Mesendoderm (in vitro differentiated cells): ENCODE results near the gene CABLES2.

Experiments
- DNase-seq: peaks from one replicate; pipeline ENCODE4 v3.0.0; 2013
- H2AK5ac ChIP-seq: 2 replicates; pipeline ENCODE4 v1.6.1; 2013; ENCODE audit warnings: low read length, inconsistent platforms
- H2BK120ac ChIP-seq: 2 replicates; pipeline ENCODE4 v1.6.1; 2013; ENCODE audit warnings: low read depth, mild to moderate bottlenecking, low read length, moderate library complexity, mixed read lengths
- H2BK15ac ChIP-seq: replicated peaks from 2 replicates; pipeline ENCODE4 v1.6.1; 2013; ENCODE audit warnings: low read depth, mild to moderate bottlenecking, moderate library complexity
- H2BK5ac ChIP-seq: 2 replicates; pipeline ENCODE4 v1.6.1; 2013; ENCODE audit warnings: low read length, inconsistent platforms
- H3K18ac ChIP-seq: 2 replicates; pipeline ENCODE4 v1.6.1; 2013; ENCODE audit warnings: mild to moderate bottlenecking, low read length, mixed read lengths
- H3K23ac ChIP-seq: one replicate; pipeline ENCODE4 v1.6.1; 2013; ENCODE audit warnings: low read length
- H3K27ac ChIP-seq: 2 replicates; pipeline ENCODE4 v1.5.1; 2013; ENCODE audit warnings: low read depth, mild to moderate bottlenecking, inconsistent platforms, low read length, moderate library complexity
- H3K27me3 ChIP-seq: 2 replicates; pipeline ENCODE4 v1.6.1; 2013; ENCODE audit warnings: low read length, control low read depth, mild to moderate bottlenecking, inconsistent platforms; ENCODE audit not compliant: insufficient read depth, poor library complexity
- H3K36me3 ChIP-seq: 2 replicates; pipeline ENCODE4 v1.6.1; 2013; ENCODE audit warnings: low read length, inconsistent platforms; ENCODE audit not compliant: control insufficient read depth, insufficient read depth
- H3K4ac ChIP-seq: one replicate; pipeline ENCODE4 v1.6.1; 2013; ENCODE audit warnings: low read depth, mild to moderate bottlenecking, low read length, moderate library complexity
- H3K4me1 ChIP-seq: 2 replicates; pipeline ENCODE4 v1.6.1; 2013; ENCODE audit warnings: low read depth, low read length, inconsistent platforms; ENCODE audit not compliant: control insufficient read depth
- H3K4me2 ChIP-seq: 2 replicates; pipeline ENCODE4 v1.6.1; 2013; ENCODE audit warnings: low read length
- H3K4me3 ChIP-seq: 2 replicates; pipeline ENCODE4 v1.5.1; 2013; ENCODE audit warnings: mild to moderate bottlenecking, low read length
- H3K56ac ChIP-seq: one replicate; pipeline ENCODE4 v1.6.1; 2013; ENCODE audit warnings: low read length
- H3K79me1 ChIP-seq: 2 replicates; pipeline ENCODE4 v1.6.1; 2013; ENCODE audit warnings: low read length, inconsistent platforms
- H3K79me2 ChIP-seq: 2 replicates; pipeline ENCODE4 v1.6.1; 2013; ENCODE audit warnings: mild to moderate bottlenecking, low read length; ENCODE audit not compliant: control insufficient read depth, insufficient read depth
- H3K9ac ChIP-seq: 2 replicates; pipeline ENCODE4 v1.6.1; 2013; ENCODE audit warnings: low read length, inconsistent platforms
- H4K5ac ChIP-seq: one replicate; pipeline ENCODE4 v1.6.1; 2013; ENCODE audit warnings: low read length
- H4K8ac ChIP-seq: one replicate; pipeline ENCODE4 v1.6.1; 2013; ENCODE audit warnings: low read depth, mild to moderate bottlenecking, control low read depth, low read length, moderate library complexity
- WGBS: extraction: QIAGEN DNeasy Blood & Tissue Kit; methylation state at CpG from one replicate; pipeline ENCODE4 v1.1.7; 2013; ENCODE audit warnings: low lambda C conversion rate, missing lambda C conversion rate; ENCODE audit not compliant: insufficient coverage; ENCODE audit errors: extremely low coverage; 5-methylcytosine and 5-hydroxymethylcytosine counted together

Gene CABLES2

DNA sequence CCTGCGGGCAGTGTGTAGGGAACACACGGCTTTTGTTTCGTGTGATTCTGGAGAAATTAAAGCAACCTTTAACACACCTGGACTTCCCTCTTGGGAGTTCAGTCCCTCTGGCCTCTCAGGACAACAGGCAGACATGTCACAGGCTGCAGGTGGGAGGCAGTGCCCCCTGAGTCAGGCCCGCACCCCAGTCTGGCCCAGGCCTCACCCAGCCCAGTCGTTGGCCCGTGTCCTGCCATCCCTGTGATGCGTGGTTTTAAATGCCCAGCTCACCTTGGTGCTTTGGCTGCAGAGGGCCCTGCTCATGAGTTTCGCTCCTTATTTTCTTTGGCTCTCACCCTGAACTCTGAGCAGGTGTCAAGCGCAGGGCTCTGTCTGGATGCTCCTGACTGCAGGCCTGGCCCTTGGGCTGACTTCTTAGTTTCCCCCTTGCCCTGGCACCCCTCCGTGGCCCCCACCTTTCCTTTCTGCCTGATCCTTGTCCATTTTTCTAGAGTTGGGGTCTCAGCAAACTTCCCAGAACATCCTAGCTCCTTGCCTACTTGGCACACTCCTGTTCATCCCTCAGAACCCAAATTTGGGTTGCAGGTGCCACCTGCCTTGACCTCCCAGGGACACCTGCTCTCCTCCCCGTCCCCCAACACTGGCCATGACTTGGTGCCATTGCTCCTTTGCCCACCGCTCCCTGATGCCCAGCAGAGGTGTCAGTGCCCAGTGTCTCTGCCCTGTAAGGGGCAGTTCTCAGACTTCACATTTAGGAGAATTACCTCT, 2.2 kb upstream of the CABLES2 start:
- no peak overlapping the region for H2AK5ac ChIP-seq
- no peaks in the 10 kb centered on the region for H3K79me2 ChIP-seq
- H3K4me2 ChIP-seq = no peak overlapping the region
- H3K23ac ChIP-seq = no peak overlapping the region
- no peak overlapping the region for H3K4me3 ChIP-seq
- no peak overlapping the region for H3K9ac ChIP-seq
- peaks cover 3% of the 10 kb centered on the region for H3K4me1 ChIP-seq
- no CpG with 5 or more reads among the region's 12 CpGs for WGBS
- peaks cover 2% of the 10 kb centered on the region for H3K79me1 ChIP-seq
- H3K27ac ChIP-seq = no peak overlapping the region
- H4K8ac ChIP-seq = no peak overlapping the region
- no peak overlapping the region for H3K4ac ChIP-seq
- no peak overlapping the region for H2BK5ac ChIP-seq
- no peak overlapping the region for H2BK15ac ChIP-seq
- no peak overlapping the region for H4K5ac ChIP-seq
- no peak overlapping the region for H2BK120ac ChIP-seq
- no peaks in the 10 kb centered on the region for H3K36me3 ChIP-seq
- H3K56ac ChIP-seq = no peak overlapping the region
- no peak for DNase-seq
- no peak overlapping the region for H3K18ac ChIP-seq
- no peaks in the 10 kb centered on the region for H3K27me3 ChIP-seq

DNA sequence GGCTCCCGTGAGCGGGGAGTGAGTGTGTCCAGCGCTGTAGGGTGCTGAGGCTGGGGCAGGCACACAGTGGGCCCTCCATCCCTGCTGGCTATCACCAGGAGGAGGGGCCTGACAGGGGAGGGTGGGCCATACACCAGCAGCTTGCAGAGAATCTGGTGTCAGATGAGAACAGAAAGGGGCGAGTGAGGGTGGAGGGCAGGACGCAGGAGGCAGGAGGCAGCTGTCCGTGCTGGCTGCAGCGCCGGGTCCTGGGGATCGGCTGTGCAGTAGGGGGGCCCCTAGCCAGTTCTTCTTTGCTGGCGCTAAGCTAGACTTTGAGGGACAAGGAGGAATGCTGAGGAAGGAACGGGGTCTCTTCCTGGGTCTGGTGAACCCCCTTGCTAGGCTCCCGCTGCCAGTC, 1.6 kb upstream of the CABLES2 start:
- Histone ChIP-seq H3K4me1 (peaks cover 3% of the 10 kb centered on the region), H2BK120ac (no peak overlapping the region), H2BK5ac (no peak overlapping the region), H3K27ac (no peak overlapping the region), H3K18ac (no peak overlapping the region), H2BK15ac (no peak overlapping the region), H2AK5ac (no peak overlapping the region), H3K36me3 (no peaks in the 10 kb centered on the region), H3K79me1 (peaks cover 2% of the 10 kb centered on the region), H3K56ac (no peak overlapping the region), H4K5ac (no peak overlapping the region), H3K4ac (no peak overlapping the region), H3K79me2 (no peaks in the 10 kb centered on the region), H3K23ac (no peak overlapping the region), H3K4me3 (no peak overlapping the region), H4K8ac (no peak overlapping the region), H3K9ac (no peak overlapping the region), H3K4me2 (no peak overlapping the region), H3K27me3 (no peaks in the 10 kb centered on the region)
- no peak for DNase-seq
- no CpG with 5 or more reads among the region's 12 CpGs for WGBS

DNA sequence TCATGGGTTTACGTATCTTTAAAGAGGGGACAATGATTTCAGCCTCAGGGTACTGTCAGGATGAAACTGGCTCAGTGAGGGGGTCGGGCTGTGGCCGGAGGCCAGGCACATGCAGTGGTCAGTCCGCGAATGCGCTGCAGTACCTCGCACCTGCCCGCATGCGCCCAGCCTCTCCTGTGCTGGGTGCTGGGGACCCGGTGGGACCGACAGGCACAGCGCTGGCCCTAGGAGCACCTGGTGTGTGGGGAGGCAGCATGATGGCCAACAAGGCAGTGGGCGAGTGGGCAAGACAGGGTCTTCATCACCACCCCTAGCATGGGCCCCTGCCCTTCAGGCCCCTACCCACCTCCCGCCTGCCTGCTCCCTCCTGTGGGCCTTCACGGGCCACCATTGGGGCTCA, 970 bp upstream of the CABLES2 start:
- no peak overlapping the region for H3K9ac ChIP-seq
- no peaks in the 10 kb centered on the region for H3K36me3 ChIP-seq
- no peak overlapping the region for H4K8ac ChIP-seq
- no peak overlapping the region for H3K27ac ChIP-seq
- no peaks in the 10 kb centered on the region for H3K79me2 ChIP-seq
- no peak overlapping the region for H2BK5ac ChIP-seq
- H3K4me2 ChIP-seq = no peak overlapping the region
- H2AK5ac ChIP-seq = no peak overlapping the region
- peaks cover 3% of the 10 kb centered on the region for H3K4me1 ChIP-seq
- H3K79me1 ChIP-seq = peaks cover 2% of the 10 kb centered on the region
- H4K5ac ChIP-seq = no peak overlapping the region
- no peaks in the 10 kb centered on the region for H3K27me3 ChIP-seq
- no peak overlapping the region for H2BK15ac ChIP-seq
- no peak overlapping the region for H3K4me3 ChIP-seq
- no CpG with 5 or more reads among the region's 15 CpGs for WGBS
- H3K18ac ChIP-seq = no peak overlapping the region
- no peak for DNase-seq
- no peak overlapping the region for H3K4ac ChIP-seq
- no peak overlapping the region for H3K23ac ChIP-seq
- no peak overlapping the region for H3K56ac ChIP-seq
- H2BK120ac ChIP-seq = no peak overlapping the region

DNA sequence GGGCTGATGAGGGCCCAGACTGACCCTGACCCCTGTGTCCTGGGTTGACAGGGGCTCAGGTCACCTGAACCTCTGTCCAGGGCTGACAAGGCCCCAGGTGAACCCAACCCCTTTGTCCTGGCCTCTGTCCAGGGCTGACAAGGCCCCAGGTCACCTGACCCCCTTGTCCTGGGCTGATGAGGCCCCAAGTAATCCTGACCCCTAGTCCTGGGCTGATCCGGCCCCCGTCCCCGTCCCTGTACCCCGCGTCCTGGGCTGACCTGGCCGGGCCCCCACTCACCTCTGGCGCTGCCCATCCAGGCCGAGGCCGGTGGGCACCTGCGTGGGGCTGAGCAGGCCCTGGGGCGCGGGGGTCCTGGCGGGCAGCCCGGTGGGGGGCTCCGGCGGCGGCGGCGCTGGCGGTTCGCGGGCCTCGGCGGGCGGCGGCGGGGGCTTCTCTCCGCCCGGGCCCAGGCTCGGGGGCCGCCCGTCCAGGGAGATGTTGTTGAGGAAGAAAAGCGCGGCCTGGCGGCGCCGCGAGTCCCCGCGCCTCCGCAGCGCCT, 379 bp downstream of the CABLES2 start:
- Histone ChIP-seq H3K27ac (no peak overlapping the region), H3K4me3 (peak overlapping the region; percentile 28), H3K4ac (no peak overlapping the region), H3K56ac (peak overlapping the region; percentile 83), H2BK5ac (no peak overlapping the region), H3K79me1 (peaks cover 2% of the 10 kb centered on the region), H4K5ac (no peak overlapping the region), H4K8ac (no peak overlapping the region), H3K36me3 (no peaks in the 10 kb centered on the region), H3K4me1 (peaks cover 3% of the 10 kb centered on the region), H3K23ac (peak overlapping the region; percentile 6), H3K18ac (peak overlapping the region; percentile 21), H3K27me3 (no peaks in the 10 kb centered on the region), H2BK15ac (no peak overlapping the region), H3K79me2 (no peaks in the 10 kb centered on the region), H2BK120ac (no peak overlapping the region), H2AK5ac (no peak overlapping the region), H3K9ac (peak overlapping the region; percentile 74), H3K4me2 (peak overlapping the region; percentile 45)
- DNase-seq = no peak
- no CpG with 5 or more reads among the region's 42 CpGs for WGBS

DNA sequence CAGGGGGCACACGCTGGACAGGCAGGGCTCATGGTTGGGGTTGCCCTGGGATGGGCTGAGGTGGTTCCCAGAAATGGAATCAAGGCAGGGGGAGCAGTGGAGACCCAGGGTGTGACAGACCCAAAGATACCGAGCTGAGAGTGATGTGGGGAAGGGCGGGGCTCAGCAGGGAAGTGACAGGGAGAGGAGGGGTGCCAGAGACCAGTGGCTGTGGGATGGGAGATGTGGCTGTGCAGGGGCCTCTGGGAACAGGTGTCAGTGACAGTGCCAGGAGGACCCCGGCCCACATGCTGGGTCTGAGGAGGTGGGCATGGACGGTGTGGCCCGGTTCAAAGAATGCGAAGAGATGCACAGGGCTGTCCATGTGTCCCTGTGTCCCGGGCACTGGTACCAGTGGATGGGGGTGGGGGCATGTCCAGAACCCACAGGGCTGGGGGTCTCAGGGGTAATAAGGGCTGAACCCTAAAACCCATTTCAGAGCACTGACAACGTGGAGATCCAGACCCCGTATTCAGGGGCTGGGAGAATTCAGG, 1.0 kb downstream of the CABLES2 start:
- no peaks in the 10 kb centered on the region for H3K36me3 ChIP-seq
- H3K4me1 ChIP-seq = peaks cover 3% of the 10 kb centered on the region
- no peak overlapping the region for H3K4me2 ChIP-seq
- H3K56ac ChIP-seq = no peak overlapping the region
- H4K5ac ChIP-seq = no peak overlapping the region
- no peak overlapping the region for H3K18ac ChIP-seq
- no peak for DNase-seq
- no peak overlapping the region for H3K27ac ChIP-seq
- no peak overlapping the region for H3K4me3 ChIP-seq
- peak overlapping the region; percentile 74 for H3K9ac ChIP-seq
- no peak overlapping the region for H3K23ac ChIP-seq
- H2BK120ac ChIP-seq = no peak overlapping the region
- no peak overlapping the region for H3K4ac ChIP-seq
- no peak overlapping the region for H2AK5ac ChIP-seq
- no peak overlapping the region for H4K8ac ChIP-seq
- H3K79me2 ChIP-seq = no peaks in the 10 kb centered on the region
- no peaks in the 10 kb centered on the region for H3K27me3 ChIP-seq
- H2BK5ac ChIP-seq = no peak overlapping the region
- peaks cover 2% of the 10 kb centered on the region for H3K79me1 ChIP-seq
- H2BK15ac ChIP-seq = no peak overlapping the region
- WGBS = no CpG with 5 or more reads among the region's 10 CpGs
